ENCODE results near the gene RRP12. TPM values are rescaled to one million over a fixed set of nuclear protein-coding genes. Genes with fewer than 3 reads are reported as not detected.

Gene RRP12
- total RNA-seq, 1 experiment from 2014 or later: 34.4 TPM

DNA sequence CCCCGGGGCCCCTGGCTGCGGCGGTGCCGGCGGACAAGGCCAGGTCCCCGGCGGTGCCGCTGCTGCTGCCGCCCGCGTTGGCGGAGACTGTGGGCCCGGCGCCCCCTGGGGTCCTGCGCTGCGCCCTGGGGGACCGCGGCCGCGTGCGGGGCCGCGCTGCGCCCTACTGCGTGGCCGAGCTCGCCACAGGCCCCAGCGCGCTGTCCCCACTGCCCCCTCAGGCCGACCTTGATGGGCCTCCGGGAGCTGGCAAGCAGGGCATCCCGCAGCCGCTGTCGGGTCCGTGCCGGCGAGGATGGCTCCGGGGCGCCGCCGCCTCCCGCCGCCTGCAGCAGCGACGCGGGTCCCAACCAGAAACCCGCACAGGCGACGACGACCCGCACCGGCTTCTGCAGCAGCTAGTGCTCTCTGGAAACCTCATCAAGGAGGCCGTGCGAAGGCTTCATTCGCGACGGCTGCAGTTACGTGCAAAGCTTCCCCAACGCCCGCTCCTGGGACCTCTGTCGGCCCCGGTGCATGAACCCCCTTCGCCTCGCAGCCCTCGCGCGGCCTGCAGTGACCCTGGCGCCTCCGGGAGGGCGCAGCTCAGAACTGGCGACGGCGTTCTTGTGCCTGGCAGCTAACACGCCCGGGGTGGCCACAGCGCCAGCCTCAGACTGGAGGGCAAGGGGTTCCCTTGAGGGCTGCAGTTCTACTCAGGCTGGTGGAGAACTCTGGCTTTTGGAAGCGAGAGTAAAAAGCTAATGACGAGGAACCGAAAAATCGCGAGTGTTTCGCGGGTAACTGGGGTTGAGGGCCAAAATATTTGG, 81.3 kb downstream of the RRP12 start:
- H3K4me2 ChIP-seq (ENCODE audit: low read length): peak overlapping the region; percentile 90
- peak overlapping the region; percentile 54; the same call in 1 of the 2 replicates for H3K9ac ChIP-seq (ENCODE audit: low read length)
- no peaks in the 10 kb centered on the region for H3K9me2 ChIP-seq (replicated peaks; ENCODE audit: low read length)
- H3K9me3 ChIP-seq (ENCODE audit: low read length): no peaks in the 10 kb centered on the region
- peak; percentile 66 for ATAC-seq
- H3F3A ChIP-seq (ENCODE audit: low read length, unreplicated experiment): no peaks in the 10 kb centered on the region
- H3K79me2 ChIP-seq (ENCODE audit: low read length): no peaks in the 10 kb centered on the region
- H3K27me3 ChIP-seq (ENCODE audit: low read length): no peaks in the 10 kb centered on the region
- peak; percentile 30 for DNase-seq
- ChIA-PET POLR2A (ENCODE audit: unreplicated experiment) (no interaction called here), CTCF (interaction anchor here (1.5 kb wide), 1 partner anchor 41 kb away, joined by 5 read pairs; no protein-coding TSS in a partner anchor)
- no peaks in the 10 kb centered on the region for H4K20me1 ChIP-seq (ENCODE audit: low read length)
- H3K4me1 ChIP-seq (ENCODE audit: insufficient read depth, low read length): peaks cover 9% of the 10 kb centered on the region
- TF ChIP-seq, protein P1, sequence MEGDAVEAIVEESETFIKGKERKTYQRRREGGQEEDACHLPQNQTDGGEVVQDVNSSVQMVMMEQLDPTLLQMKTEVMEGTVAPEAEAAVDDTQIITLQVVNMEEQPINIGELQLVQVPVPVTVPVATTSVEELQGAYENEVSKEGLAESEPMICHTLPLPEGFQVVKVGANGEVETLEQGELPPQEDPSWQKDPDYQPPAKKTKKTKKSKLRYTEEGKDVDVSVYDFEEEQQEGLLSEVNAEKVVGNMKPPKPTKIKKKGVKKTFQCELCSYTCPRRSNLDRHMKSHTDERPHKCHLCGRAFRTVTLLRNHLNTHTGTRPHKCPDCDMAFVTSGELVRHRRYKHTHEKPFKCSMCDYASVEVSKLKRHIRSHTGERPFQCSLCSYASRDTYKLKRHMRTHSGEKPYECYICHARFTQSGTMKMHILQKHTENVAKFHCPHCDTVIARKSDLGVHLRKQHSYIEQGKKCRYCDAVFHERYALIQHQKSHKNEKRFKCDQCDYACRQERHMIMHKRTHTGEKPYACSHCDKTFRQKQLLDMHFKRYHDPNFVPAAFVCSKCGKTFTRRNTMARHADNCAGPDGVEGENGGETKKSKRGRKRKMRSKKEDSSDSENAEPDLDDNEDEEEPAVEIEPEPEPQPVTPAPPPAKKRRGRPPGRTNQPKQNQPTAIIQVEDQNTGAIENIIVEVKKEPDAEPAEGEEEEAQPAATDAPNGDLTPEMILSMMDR (conservative IDR thresholded peaks at IDR 0.05; ENCODE audit: low read depth, low read length): peak; percentile 22; the same call in 1 of the 2 replicates
- TF ChIP-seq EZH2 (IDR thresholded peaks at IDR 0.05; ENCODE audit: low read length, unreplicated experiment) (no peak), EZH2phosphoT487 (IDR thresholded peaks at IDR 0.05; ENCODE audit: borderline replicate concordance, low read length) (no peak)
- H3K4me3 ChIP-seq (ENCODE audit: low read length): peak overlapping the region; percentile 80
- BruUV-seq (replicated peaks): no TSS peak
- intact Hi-C loops (cut with micrococcal nuclease): no loop called here
- no peaks in the 10 kb centered on the region for H3K36me3 ChIP-seq (ENCODE audit: low read depth, low read length)
- no peak overlapping the region for H3K27ac ChIP-seq (ENCODE audit: low read length)
- peak overlapping the region; percentile 73 for H2AFZ ChIP-seq (ENCODE audit: low read length)

DNA sequence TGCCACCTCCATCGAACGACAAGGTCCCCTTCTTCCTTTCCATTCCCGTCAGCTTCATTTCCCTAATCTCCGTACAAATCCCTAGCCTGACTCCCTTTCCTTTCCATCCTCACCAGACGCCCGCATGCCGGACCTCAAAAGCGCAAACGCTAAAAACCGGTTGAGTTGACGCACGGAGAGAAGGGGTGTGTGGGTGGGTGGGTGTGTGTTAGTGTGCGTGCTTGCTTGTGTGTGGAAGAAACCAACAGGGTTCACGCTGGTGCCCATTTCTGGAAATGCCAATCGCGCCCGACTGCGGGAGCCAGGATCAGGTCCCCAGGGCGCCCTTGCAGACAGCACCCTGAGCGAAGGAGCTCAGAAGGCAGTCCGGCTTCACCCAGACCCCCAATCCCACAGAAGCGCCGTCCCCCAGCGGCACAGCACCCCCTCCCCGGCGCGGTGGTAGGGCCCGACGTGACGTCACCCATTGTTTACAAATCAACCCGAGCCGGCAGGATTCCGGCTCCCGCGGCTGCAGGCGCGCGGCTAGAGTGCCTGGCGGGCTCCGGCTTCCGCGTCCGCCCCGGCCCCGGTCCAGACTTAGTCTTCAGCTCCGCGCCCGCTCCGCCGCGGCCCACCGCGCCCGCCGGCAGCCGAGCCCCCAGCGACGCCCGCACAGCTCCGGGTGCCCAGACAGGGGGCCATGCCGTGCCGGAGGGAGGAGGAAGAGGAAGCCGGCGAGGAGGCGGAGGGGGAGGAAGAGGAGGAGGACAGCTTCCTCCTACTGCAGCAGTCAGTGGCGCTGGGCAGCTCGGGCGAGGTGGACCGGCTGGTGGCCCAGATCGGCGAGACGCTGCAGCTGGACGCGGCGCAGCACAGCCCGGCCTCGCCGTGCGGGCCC, 82.1 kb downstream of the RRP12 start, which contains the start of gene FRAT1:
FRAT1 (plus strand) TSS at position 500 of the 880 bp plus-strand sequence; CDS start at position 683, 183 bp downstream.
- Histone ChIP-seq H3K4me1 (ENCODE audit: insufficient read depth, low read length) (peaks cover 9% of the 10 kb centered on the region), H3K27ac (ENCODE audit: low read length) (peak within 1 kb of the TSS; percentile 92), H2AFZ (ENCODE audit: low read length) (peak within 1 kb of the TSS; percentile 89), H3F3A (ENCODE audit: low read length, unreplicated experiment) (no peaks in the 10 kb centered on the region), H3K9ac (ENCODE audit: low read length) (peak within 1 kb of the TSS; percentile 97), H3K36me3 (ENCODE audit: low read depth, low read length) (no peaks in the 10 kb centered on the region), H4K20me1 (ENCODE audit: low read length) (no peaks in the 10 kb centered on the region), H3K4me2 (ENCODE audit: low read length) (peak within 1 kb of the TSS; percentile 90), H3K9me3 (ENCODE audit: low read length) (no peaks in the 10 kb centered on the region), H3K79me2 (ENCODE audit: low read length) (no peaks in the 10 kb centered on the region), H3K4me3 (ENCODE audit: low read length) (peak within 1 kb of the TSS; percentile 80), H3K9me2 (replicated peaks; ENCODE audit: low read length) (no peaks in the 10 kb centered on the region), H3K27me3 (ENCODE audit: low read length) (no peaks in the 10 kb centered on the region)
- peak; percentile 80 for DNase-seq
- POLR2A ChIA-PET (ENCODE audit: unreplicated experiment): interaction anchor here (0.7 kb wide), 1 partner anchor 31 kb away, joined by 11 read pairs; no protein-coding TSS in a partner anchor
- TF ChIP-seq, protein P1 (conservative IDR thresholded peaks at IDR 0.05; ENCODE audit: low read depth, low read length): no peak
- BruUV-seq (replicated peaks): no TSS peak
- intact Hi-C loops (cut with micrococcal nuclease): no loop called here
- CTCF ChIA-PET: interaction anchor here (1.5 kb wide), 1 partner anchor 40 kb away, joined by 5 read pairs; no protein-coding TSS in a partner anchor
- ATAC-seq: peak; percentile 75

Measured in PC-3 (cell line).